SK-N-SH (cell line): ENCODE results near the gene PCSK9. TPM values are rescaled to one million over a fixed set of nuclear protein-coding genes. Genes with fewer than 3 reads are reported as not detected.

ENCODE experiments used
- CTCF ChIA-PET: fragments of 300-600, 350-600 bp; formaldehyde crosslinking; extraction: SDS; loops from one replicate; lab custom pipeline; 2021; lab: Yijun Ruan, JAX
- POLR2A ChIA-PET: fragments of 350-600 bp; sonication (Branson Sonifier 250); formaldehyde crosslinking; extraction: SDS; loops from one replicate; lab custom pipeline; 2020; ENCODE audit warnings: antibody characterized with exemption, inconsistent platforms; lab: Yijun Ruan, JAX
- DNase-seq: peaks from one replicate; pipeline ENCODE4 v3.0.0; 2012
- H2AFZ ChIP-seq: fragments of 200-600 bp; sonication (generic); 2 replicates; pipeline ENCODE4 v1.8.1; 2016; ENCODE audit warnings: antibody characterized with exemption, mild to moderate bottlenecking, low read depth
- H3F3A ChIP-seq: fragments of 200-600 bp; sonication (generic); replicated peaks from 2 replicates; pipeline ENCODE3; 2016; ENCODE audit warnings: antibody characterized with exemption, mild to moderate bottlenecking; ENCODE audit not compliant: insufficient read depth
- H3K27ac ChIP-seq, 2 experiments: fragments of 200-500 bp in 1 of 2; fragments of 200-600 bp in 1 of 2; sonication (Bioruptor generic) in 1 of 2; sonication (generic), shearing (Covaris generic) in 1 of 2; 2 replicates each; pipeline versions ENCODE4 v1.5.1 to v1.6.1; 2014 to 2016; ENCODE audit warnings: low read depth in 2 of 2, inconsistent platforms in 1 of 2, low read length in 1 of 2, mild to moderate bottlenecking in 1 of 2, mixed read lengths in 1 of 2
- H3K27me3 ChIP-seq: fragments of 200-600 bp; sonication (generic), shearing (Covaris generic); 2 replicates; pipeline ENCODE4 v1.6.1; 2016; ENCODE audit warnings: mixed run types; ENCODE audit not compliant: insufficient read depth
- H3K36me3 ChIP-seq, 2 experiments: fragments of 200-500 bp in 1 of 2; fragments of 200-600 bp in 1 of 2; sonication (Bioruptor generic) in 1 of 2; sonication (generic) in 1 of 2; replicated peaks in 1 of 2; 2 replicates each; pipeline versions ENCODE3 to v1.5.1; 2014 to 2016; ENCODE audit warnings: low read length in 1 of 2, mild to moderate bottlenecking in 1 of 2; ENCODE audit not compliant: insufficient read depth in 2 of 2, control insufficient read depth in 1 of 2
- H3K4me1 ChIP-seq, 2 experiments: fragments of 200-500 bp in 1 of 2; fragments of 200-600 bp in 1 of 2; sonication (Bioruptor generic) in 1 of 2; sonication (generic), shearing (Covaris generic) in 1 of 2; 2 replicates each; pipeline versions ENCODE4 v1.5.1 to v1.6.1; 2014 to 2016; ENCODE audit warnings: low read depth in 1 of 2, low read length in 1 of 2, mixed run types in 1 of 2; ENCODE audit not compliant: insufficient read depth in 2 of 2, control insufficient read depth in 1 of 2
- H3K4me2 ChIP-seq: fragments of 200-600 bp; sonication (generic), shearing (Covaris generic); 2 replicates; pipeline ENCODE4 v1.6.1; 2017; ENCODE audit warnings: mixed run types
- H3K4me3 ChIP-seq, 2 experiments: fragments of 200-500 bp in 1 of 2; fragments of 200-600 bp in 1 of 2; sonication (Bioruptor generic) in 1 of 2; sonication (generic), shearing (Covaris generic) in 1 of 2; 2 replicates each; pipeline versions ENCODE4 v1.5.1 to v1.8.1; 2014 to 2016; ENCODE audit warnings: low read depth in 2 of 2, inconsistent platforms in 1 of 2, low read length in 1 of 2, mild to moderate bottlenecking in 1 of 2, mixed read lengths in 1 of 2, moderate library complexity in 1 of 2
- H3K79me2 ChIP-seq: fragments of 200-600 bp; sonication (generic); 2 replicates; pipeline ENCODE4 v1.8.1; 2017; ENCODE audit warnings: mild to moderate bottlenecking; ENCODE audit not compliant: insufficient read depth
- H3K9ac ChIP-seq: fragments of 200-600 bp; sonication (generic); 2 replicates; pipeline ENCODE4 v1.6.1; 2017; ENCODE audit warnings: mixed run types
- H3K9me2 ChIP-seq: fragments of 200-600 bp; sonication (generic); 2 replicates; pipeline ENCODE4 v1.6.1; 2017; ENCODE audit warnings: mixed run types
- H3K9me3 ChIP-seq: fragments of 200-600 bp; sonication (generic); 2 replicates; pipeline ENCODE4 v1.6.1; 2017; ENCODE audit warnings: mixed run types, mild to moderate bottlenecking, moderate library complexity
- H4K20me1 ChIP-seq: fragments of 200-600 bp; sonication (generic); 2 replicates; pipeline ENCODE4 v1.6.1; 2017; ENCODE audit warnings: mild to moderate bottlenecking, mixed run types; ENCODE audit not compliant: insufficient read depth
- CHD2 ChIP-seq: fragments of 150-350 bp; IDR thresholded peaks from 2 replicates; pipeline ENCODE4 v1.6.1; 2018; ENCODE audit warnings: low read length; ENCODE audit not compliant: partially characterized antibody
- ELF1 ChIP-seq: IDR thresholded peaks from 2 replicates; pipeline ENCODE4 v1.4.0; 2012
- EP300 ChIP-seq, 2 experiments: IDR thresholded peaks; 2 replicates each; pipeline versions ENCODE4 v1.4.0 to v1.6.1; 2012; ENCODE audit warnings: borderline replicate concordance in 1 of 2, low read depth in 1 of 2, low read length in 1 of 2
- FOSL2 ChIP-seq: IDR thresholded peaks from 2 replicates; pipeline ENCODE4 v1.4.0; 2012; ENCODE audit warnings: low read depth, mild to moderate bottlenecking, moderate library complexity, borderline replicate concordance
- FOXM1 ChIP-seq: IDR thresholded peaks from 2 replicates; pipeline ENCODE4 v1.4.0; 2012; ENCODE audit warnings: low read depth, mild to moderate bottlenecking
- GABPA ChIP-seq: IDR thresholded peaks from 2 replicates; pipeline ENCODE4 v1.4.0; 2012; ENCODE audit warnings: low read depth, mild to moderate bottlenecking
- GATA2 ChIP-seq: sonication (generic); formaldehyde crosslinking; IDR thresholded peaks from 2 replicates; pipeline ENCODE4 v1.5.0; 2020; ENCODE audit warnings: mild to moderate bottlenecking, missing genetic modification reagents
- RAD21 ChIP-seq: IDR thresholded peaks from 2 replicates; pipeline ENCODE4 v1.6.1; 2012; ENCODE audit warnings: mild to moderate bottlenecking, low read length
- RCOR1 ChIP-seq: fragments of 150-350 bp; IDR thresholded peaks from 2 replicates; pipeline ENCODE4 v1.6.1; 2017; ENCODE audit warnings: antibody characterized with exemption, low read length
- RXRA ChIP-seq: IDR thresholded peaks from 2 replicates; pipeline ENCODE4 v1.4.0; 2012; ENCODE audit warnings: low read depth, mild to moderate bottlenecking, borderline replicate concordance
- SIN3A ChIP-seq: IDR thresholded peaks from 2 replicates; pipeline ENCODE4 v1.6.1; 2012; ENCODE audit warnings: low read depth, mild to moderate bottlenecking, low read length, moderate library complexity, borderline replicate concordance
- SMC3 ChIP-seq: IDR thresholded peaks from 2 replicates; pipeline ENCODE4 v1.6.1; 2012; ENCODE audit warnings: low read depth, low read length, improper control_type of control experiment
- TAF1 ChIP-seq: IDR thresholded peaks from 2 replicates; pipeline ENCODE4 v1.6.1; 2012; ENCODE audit warnings: low read depth, mild to moderate bottlenecking, low read length, moderate library complexity, borderline replicate concordance
- YY1 ChIP-seq: IDR thresholded peaks from 2 replicates; pipeline ENCODE4 v1.4.0; 2012; ENCODE audit warnings: low read depth, mild to moderate bottlenecking
- WGBS: methylation state at CpG from one replicate; pipeline ENCODE4 v1.1.6; 2017; ENCODE audit warnings: low lambda C conversion rate; 5-methylcytosine and 5-hydroxymethylcytosine counted together
- polyA plus RNA-seq, 3 experiments: library from polyadenylated mRNA; depleted of rRNA; stranded (reverse); fragments of >200 nt; gene quantifications; 2 replicates each; pipeline ENCODE4 v1.2.3, GENCODE V29; 2012
- TF ChIP-seq, protein P1 (sequence below): IDR thresholded peaks from 2 replicates; pipeline ENCODE4 v1.4.0; 2012; ENCODE audit warnings: low read depth, borderline replicate concordance
- TF ChIP-seq, protein P2 (sequence below): IDR thresholded peaks from 2 replicates; pipeline ENCODE4 v1.6.1; 2012; ENCODE audit warnings: mild to moderate bottlenecking, low read depth, low read length, moderate library complexity
- TF ChIP-seq, protein P3 (sequence below): fragments of 200-600 bp; sonication (generic); IDR thresholded peaks from 2 replicates; pipeline ENCODE4 v1.6.1; 2017; ENCODE audit warnings: antibody characterized with exemption, mild to moderate bottlenecking, moderate library complexity
- TF ChIP-seq, protein P4 (sequence below): IDR thresholded peaks from 2 replicates; pipeline ENCODE4; 2012

The PCSK9 gene
- polyA plus RNA-seq, 1 of the 3 experiments (the other 2 are of a cell fraction): 0.02 TPM

DNA sequence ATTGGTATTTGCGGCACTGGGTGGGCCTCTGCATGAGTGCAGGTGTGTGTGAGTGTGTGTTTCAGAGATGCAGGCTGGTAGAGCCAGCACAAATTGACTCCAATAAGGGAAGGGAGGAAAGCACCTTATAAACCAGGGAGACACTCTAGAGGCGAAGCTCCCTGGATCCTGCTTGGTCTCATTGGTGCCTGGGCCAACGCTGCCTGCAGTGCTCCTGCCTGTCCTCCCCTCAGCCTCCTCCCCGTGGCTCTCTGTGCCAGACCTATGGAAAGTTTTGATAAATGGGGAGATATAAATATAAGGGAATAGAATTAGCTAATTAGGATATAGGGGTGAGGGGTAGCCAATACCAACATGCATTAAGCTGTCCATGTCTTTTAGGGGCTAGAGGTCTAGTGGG is 38.0 kb upstream of the PCSK9 start:
- DNase-seq: no peak
- TF ChIP-seq, protein P1, sequence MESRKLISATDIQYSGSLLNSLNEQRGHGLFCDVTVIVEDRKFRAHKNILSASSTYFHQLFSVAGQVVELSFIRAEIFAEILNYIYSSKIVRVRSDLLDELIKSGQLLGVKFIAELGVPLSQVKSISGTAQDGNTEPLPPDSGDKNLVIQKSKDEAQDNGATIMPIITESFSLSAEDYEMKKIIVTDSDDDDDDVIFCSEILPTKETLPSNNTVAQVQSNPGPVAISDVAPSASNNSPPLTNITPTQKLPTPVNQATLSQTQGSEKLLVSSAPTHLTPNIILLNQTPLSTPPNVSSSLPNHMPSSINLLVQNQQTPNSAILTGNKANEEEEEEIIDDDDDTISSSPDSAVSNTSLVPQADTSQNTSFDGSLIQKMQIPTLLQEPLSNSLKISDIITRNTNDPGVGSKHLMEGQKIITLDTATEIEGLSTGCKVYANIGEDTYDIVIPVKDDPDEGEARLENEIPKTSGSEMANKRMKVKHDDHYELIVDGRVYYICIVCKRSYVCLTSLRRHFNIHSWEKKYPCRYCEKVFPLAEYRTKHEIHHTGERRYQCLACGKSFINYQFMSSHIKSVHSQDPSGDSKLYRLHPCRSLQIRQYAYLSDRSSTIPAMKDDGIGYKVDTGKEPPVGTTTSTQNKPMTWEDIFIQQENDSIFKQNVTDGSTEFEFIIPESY: no peak
- TF ChIP-seq RCOR1: no peak
- TF ChIP-seq SMC3: no peak
- TF ChIP-seq, protein P2, sequence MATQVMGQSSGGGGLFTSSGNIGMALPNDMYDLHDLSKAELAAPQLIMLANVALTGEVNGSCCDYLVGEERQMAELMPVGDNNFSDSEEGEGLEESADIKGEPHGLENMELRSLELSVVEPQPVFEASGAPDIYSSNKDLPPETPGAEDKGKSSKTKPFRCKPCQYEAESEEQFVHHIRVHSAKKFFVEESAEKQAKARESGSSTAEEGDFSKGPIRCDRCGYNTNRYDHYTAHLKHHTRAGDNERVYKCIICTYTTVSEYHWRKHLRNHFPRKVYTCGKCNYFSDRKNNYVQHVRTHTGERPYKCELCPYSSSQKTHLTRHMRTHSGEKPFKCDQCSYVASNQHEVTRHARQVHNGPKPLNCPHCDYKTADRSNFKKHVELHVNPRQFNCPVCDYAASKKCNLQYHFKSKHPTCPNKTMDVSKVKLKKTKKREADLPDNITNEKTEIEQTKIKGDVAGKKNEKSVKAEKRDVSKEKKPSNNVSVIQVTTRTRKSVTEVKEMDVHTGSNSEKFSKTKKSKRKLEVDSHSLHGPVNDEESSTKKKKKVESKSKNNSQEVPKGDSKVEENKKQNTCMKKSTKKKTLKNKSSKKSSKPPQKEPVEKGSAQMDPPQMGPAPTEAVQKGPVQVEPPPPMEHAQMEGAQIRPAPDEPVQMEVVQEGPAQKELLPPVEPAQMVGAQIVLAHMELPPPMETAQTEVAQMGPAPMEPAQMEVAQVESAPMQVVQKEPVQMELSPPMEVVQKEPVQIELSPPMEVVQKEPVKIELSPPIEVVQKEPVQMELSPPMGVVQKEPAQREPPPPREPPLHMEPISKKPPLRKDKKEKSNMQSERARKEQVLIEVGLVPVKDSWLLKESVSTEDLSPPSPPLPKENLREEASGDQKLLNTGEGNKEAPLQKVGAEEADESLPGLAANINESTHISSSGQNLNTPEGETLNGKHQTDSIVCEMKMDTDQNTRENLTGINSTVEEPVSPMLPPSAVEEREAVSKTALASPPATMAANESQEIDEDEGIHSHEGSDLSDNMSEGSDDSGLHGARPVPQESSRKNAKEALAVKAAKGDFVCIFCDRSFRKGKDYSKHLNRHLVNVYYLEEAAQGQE: no peak
- TF ChIP-seq, protein P3, sequence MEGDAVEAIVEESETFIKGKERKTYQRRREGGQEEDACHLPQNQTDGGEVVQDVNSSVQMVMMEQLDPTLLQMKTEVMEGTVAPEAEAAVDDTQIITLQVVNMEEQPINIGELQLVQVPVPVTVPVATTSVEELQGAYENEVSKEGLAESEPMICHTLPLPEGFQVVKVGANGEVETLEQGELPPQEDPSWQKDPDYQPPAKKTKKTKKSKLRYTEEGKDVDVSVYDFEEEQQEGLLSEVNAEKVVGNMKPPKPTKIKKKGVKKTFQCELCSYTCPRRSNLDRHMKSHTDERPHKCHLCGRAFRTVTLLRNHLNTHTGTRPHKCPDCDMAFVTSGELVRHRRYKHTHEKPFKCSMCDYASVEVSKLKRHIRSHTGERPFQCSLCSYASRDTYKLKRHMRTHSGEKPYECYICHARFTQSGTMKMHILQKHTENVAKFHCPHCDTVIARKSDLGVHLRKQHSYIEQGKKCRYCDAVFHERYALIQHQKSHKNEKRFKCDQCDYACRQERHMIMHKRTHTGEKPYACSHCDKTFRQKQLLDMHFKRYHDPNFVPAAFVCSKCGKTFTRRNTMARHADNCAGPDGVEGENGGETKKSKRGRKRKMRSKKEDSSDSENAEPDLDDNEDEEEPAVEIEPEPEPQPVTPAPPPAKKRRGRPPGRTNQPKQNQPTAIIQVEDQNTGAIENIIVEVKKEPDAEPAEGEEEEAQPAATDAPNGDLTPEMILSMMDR: no peak
- no peak for TF ChIP-seq TAF1
- TF ChIP-seq RAD21: no peak
- TF ChIP-seq GABPA: no peak
- no peak for TF ChIP-seq ELF1
- TF ChIP-seq EP300 (IDR thresholded peaks at IDR 0.05; ENCODE audit: borderline replicate concordance in 1 of 2, low read depth in 1 of 2, low read length in 1 of 2): no peak
- TF ChIP-seq FOXM1: no peak
- no peak for TF ChIP-seq CHD2
- no peak for TF ChIP-seq FOSL2
- TF ChIP-seq, protein P4, sequence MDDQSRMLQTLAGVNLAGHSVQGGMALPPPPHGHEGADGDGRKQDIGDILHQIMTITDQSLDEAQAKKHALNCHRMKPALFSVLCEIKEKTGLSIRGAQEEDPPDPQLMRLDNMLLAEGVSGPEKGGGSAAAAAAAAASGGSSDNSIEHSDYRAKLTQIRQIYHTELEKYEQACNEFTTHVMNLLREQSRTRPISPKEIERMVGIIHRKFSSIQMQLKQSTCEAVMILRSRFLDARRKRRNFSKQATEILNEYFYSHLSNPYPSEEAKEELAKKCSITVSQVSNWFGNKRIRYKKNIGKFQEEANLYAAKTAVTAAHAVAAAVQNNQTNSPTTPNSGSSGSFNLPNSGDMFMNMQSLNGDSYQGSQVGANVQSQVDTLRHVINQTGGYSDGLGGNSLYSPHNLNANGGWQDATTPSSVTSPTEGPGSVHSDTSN: no peak
- no peak for TF ChIP-seq YY1
- TF ChIP-seq SIN3A: no peak
- no peak for TF ChIP-seq GATA2 (CRISPR knock-in tag)
- no peak for TF ChIP-seq RXRA
- TF ChIP-seq, all 33 proteins: peak for 0
- Histone ChIP-seq H3K9me2 (no peaks in the 10 kb centered on the region), H3K9ac (no peak overlapping the region), H3F3A (no peaks in the 10 kb centered on the region), H4K20me1 (no peaks in the 10 kb centered on the region), H3K9me3 (no peaks in the 10 kb centered on the region), H3K4me3 (no peak overlapping the region), H3K4me2 (no peak overlapping the region), H3K27me3 (no peaks in the 10 kb centered on the region; the same call in 1 of the 2 replicates), H3K4me1 (peaks cover 0 to under 1% of the 10 kb centered on the region in 2 experiments; a peak in 1 of 4 replicates), H3K79me2 (no peaks in the 10 kb centered on the region), H3K36me3 (no peaks in the 10 kb centered on the region), H2AFZ (no peak overlapping the region), H3K27ac (no peak overlapping the region)
- WGBS: 65% methylated on average over 4 of the region's 4 CpGs
- ChIA-PET CTCF (interaction anchor here (1.1 to 10.9 kb wide), 4 partner anchors 16 to 56 kb away, joined by 3 to 159 read pairs (median 36); no protein-coding TSS in a partner anchor), POLR2A (no interaction called here)
